Measurements from ENCODE around the gene FHIT.

DNA sequence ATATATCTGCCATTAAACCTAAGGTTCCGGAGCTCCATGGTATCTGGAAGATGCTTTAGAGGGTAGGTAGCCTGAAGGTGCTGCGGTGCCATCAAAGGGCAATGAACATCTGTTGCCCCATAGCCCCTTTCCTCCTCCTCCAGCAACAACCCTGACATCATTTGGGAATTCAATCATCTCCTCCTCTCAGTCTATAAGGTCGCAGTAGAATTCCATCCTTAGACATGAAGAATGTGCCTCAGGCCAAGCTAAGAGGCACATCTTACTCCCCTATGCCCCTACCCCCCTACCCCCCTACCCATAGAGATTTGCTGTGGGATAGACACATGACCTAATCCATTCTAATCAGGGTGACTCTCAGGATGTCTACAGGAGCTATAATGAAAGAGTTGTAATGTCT, 1101.8 kb downstream of the FHIT start:
- TF ChIP-seq POLR2AphosphoS5 (IDR thresholded peaks at IDR 0.05; ENCODE audit: low read depth, low read length) (no peak), POLR2A (IDR thresholded peaks at IDR 0.05; ENCODE audit: low read depth, low read length) (no peak), TAF1 (IDR thresholded peaks at IDR 0.05; ENCODE audit: borderline replicate concordance, low read depth, low read length) (no peak)

Data from GM12892 (cell line).